ENCODE measurements around the gene LRCH1.

GRCh38 chr13:46613409-46614049, 60.6 kb downstream of the LRCH1 start:
- no peak for TF ChIP-seq CTCF (IDR thresholded peaks at IDR 0.05)
- no peak for TF ChIP-seq POLR2A (IDR thresholded peaks at IDR 0.05)

Data from lower leg skin (tissue), 3 donors.